Fibroblast of the aortic adventitia (primary cell): ENCODE measurements around the gene HNRNPC. TPM values are rescaled to one million over a fixed set of nuclear protein-coding genes. Genes with fewer than 3 reads are reported as not detected.

ENCODE experiments used
- DNase-seq: peaks from one replicate; pipeline ENCODE4 v3.0.0-alpha.2; 2010; ENCODE audit warnings: low read depth
- H3K4me3 ChIP-seq: 2 replicates; pipeline ENCODE4 v1.5.1; 2011; ENCODE audit warnings: low read depth, mild to moderate bottlenecking, control low read depth, low read length, moderate library complexity
- total RNA-seq: library from RNA; depleted of rRNA; stranded (reverse); fragments of >200 nt; gene quantifications from 2 replicates; pipeline ENCODE4 v1.2.3, GENCODE V29; 2012; ENCODE audit warnings: low replicate concordance
- TF ChIP-seq, protein P1 (sequence below): IDR thresholded peaks from 2 replicates; pipeline ENCODE4 v1.5.1; 2011; ENCODE audit warnings: mild to moderate bottlenecking, low read length, control low read depth, inconsistent platforms; ENCODE audit not compliant: insufficient read depth

Gene HNRNPC
- total RNA-seq, 1 donor, result 458 TPM

DNA sequence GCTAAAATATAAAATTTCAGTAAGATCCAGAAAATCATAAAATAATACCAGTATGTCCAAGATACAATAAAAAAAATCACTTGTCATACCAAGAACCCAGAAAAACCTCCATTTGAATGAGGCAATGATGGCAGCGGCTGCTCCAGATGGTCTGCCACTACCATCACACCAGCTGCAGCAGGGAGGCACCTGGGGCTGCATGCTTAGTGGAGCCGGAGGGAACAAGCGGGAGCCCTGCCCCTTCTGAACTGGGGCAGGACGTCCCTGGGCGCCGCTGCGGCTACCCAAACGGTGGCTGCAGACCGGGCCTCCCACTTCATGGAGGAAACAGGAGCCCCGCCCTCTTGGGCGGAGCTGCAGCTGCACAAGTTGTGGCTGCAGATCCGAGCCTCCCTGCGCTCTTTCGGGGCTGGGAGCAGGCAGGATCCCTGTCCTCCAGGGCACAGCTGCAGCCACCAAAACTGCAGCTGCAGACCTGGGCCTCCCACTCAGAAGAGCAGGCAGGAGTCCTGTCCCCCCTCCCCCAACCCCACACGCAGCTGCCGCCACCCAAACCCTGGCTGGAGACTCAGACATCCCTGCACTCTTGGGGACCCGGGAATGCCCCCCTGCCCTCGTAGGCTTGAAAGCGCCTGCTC lies 77.3 kb downstream of the HNRNPC start:
- peak overlapping the region; percentile 38 for H3K4me3 ChIP-seq
- TF ChIP-seq, protein P1, sequence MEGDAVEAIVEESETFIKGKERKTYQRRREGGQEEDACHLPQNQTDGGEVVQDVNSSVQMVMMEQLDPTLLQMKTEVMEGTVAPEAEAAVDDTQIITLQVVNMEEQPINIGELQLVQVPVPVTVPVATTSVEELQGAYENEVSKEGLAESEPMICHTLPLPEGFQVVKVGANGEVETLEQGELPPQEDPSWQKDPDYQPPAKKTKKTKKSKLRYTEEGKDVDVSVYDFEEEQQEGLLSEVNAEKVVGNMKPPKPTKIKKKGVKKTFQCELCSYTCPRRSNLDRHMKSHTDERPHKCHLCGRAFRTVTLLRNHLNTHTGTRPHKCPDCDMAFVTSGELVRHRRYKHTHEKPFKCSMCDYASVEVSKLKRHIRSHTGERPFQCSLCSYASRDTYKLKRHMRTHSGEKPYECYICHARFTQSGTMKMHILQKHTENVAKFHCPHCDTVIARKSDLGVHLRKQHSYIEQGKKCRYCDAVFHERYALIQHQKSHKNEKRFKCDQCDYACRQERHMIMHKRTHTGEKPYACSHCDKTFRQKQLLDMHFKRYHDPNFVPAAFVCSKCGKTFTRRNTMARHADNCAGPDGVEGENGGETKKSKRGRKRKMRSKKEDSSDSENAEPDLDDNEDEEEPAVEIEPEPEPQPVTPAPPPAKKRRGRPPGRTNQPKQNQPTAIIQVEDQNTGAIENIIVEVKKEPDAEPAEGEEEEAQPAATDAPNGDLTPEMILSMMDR, result no peak
- DNase-seq, result no peak

DNA sequence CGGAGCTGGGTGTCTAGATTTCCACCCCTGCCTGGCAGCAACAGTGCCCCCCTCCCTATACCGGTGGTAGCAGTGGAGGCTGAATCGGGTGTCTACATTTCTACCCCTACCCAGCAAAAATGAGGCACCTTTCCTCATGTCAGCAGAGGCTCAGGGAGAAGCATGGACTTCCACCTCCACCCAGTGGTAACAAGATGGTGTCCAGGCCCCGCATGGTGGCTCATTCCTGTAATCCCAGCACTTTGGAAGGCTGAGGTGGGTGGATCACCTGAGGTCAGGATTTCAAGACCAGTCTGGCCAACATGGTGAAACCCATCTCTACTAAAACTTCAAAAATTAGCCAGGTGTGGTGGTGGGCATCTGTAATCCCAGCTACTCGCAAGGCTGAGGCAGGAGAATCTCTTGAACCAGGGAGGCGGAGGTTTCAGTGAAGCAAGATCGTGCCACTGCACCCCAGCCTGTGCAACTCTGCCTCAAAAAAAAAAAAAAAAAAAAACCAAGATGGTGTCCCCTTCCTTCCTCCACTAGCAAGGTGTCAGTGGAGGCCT lies 77.9 kb downstream of the HNRNPC start:
- TF ChIP-seq, protein P1, result no peak
- DNase-seq, result no peak
- no peak overlapping the region for H3K4me3 ChIP-seq

GRCh38 chr14:21185491-21185890 lies 83.8 kb downstream of the HNRNPC start:
- H3K4me3 ChIP-seq, result no peak overlapping the region
- TF ChIP-seq, protein P1, result no peak
- no peak for DNase-seq

GRCh38 chr14:21184254-21184653 lies 85.0 kb downstream of the HNRNPC start:
- TF ChIP-seq, protein P1, result no peak
- H3K4me3 ChIP-seq, result no peak overlapping the region
- no peak for DNase-seq

GRCh38 chr14:21182166-21182565 lies 87.1 kb downstream of the HNRNPC start:
- TF ChIP-seq, protein P1, result no peak
- no peak overlapping the region for H3K4me3 ChIP-seq
- no peak for DNase-seq

DNA sequence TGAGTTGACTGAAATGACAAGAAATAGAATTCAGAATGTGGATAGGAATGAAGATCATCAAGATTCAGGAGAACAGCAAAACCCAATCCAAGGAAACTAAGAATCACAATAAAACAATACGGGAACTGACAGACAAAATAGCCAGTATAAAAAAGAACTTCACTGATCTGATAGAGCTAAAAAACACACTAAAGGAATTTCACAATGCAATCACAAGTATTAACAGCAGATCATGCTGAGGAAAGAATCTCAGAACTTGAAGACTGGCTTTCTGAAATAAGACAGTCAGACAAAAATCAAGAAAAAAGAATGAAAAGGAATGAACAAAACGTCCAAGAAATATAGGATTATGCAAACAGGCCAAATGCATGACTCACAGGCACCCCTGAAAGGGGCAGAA lies 98.1 kb downstream of the HNRNPC start:
- no peak overlapping the region for H3K4me3 ChIP-seq
- DNase-seq, result no peak
- TF ChIP-seq, protein P1, result no peak

GRCh38 chr14:21169573-21169972 lies 99.7 kb downstream of the HNRNPC start:
- H3K4me3 ChIP-seq, result no peak overlapping the region
- DNase-seq, result no peak
- TF ChIP-seq, protein P1, result no peak
